IMR-90 (cell line): ENCODE results near the gene NDUFA13. TPM values are rescaled to one million over a fixed set of nuclear protein-coding genes. Genes with fewer than 3 reads are reported as not detected.
A peak's percentile ranks its signal among the peaks of the same experiment; 100 is the strongest.

Source experiments
- ATAC-seq: fragments of 200-7000 bp; cut with Tn5 transposase; 2 replicates; pipeline ENCODE4 v1.9.1; 2020; ENCODE audit warnings: low read depth, mild to moderate bottlenecking, moderate library complexity
- BruUV-seq: library from RNA; stranded (reverse); fragments of 400-500 nt; replicated peaks from 2 replicates; lab custom pipeline; 2021; lab: Mats Ljungman, UMichigan
- CTCF ChIA-PET: fragments of 300-600 bp; formaldehyde crosslinking; extraction: SDS; loops from one replicate; lab custom pipeline; 2021; ENCODE audit warnings: antibody characterized with exemption; lab: Yijun Ruan, JAX
- POLR2A ChIA-PET: fragments of 300-600 bp; sonication (Branson Sonifier 250); formaldehyde crosslinking; loops from one replicate; lab custom pipeline; 2022; ENCODE audit warnings: antibody characterized with exemption; ENCODE audit not compliant: unreplicated experiment; lab: Charles Lee
- DNase-seq: peaks from one replicate; pipeline ENCODE4 v3.0.0; 2013
- H2AFZ ChIP-seq: replicated peaks from 2 replicates; pipeline ENCODE3; 2013; ENCODE audit warnings: low read length, mild to moderate bottlenecking; ENCODE audit not compliant: poor library complexity
- H2AK5ac ChIP-seq: 2 replicates; pipeline ENCODE4 v1.6.1; 2013; ENCODE audit warnings: low read depth, low read length, inconsistent platforms
- H2AK9ac ChIP-seq: replicated peaks from 2 replicates; pipeline ENCODE3; 2013; ENCODE audit warnings: mild to moderate bottlenecking, low read depth, low read length, moderate library complexity; ENCODE audit not compliant: poor library complexity
- H2BK120ac ChIP-seq: 2 replicates; pipeline ENCODE4 v1.6.1; 2013; ENCODE audit warnings: low read depth, low read length, inconsistent platforms
- H2BK15ac ChIP-seq: 3 replicates; pipeline ENCODE4 v1.6.1; 2013; ENCODE audit warnings: low read depth, low read length, inconsistent platforms
- H2BK20ac ChIP-seq: 2 replicates; pipeline ENCODE4 v1.6.1; 2013; ENCODE audit warnings: low read depth, mild to moderate bottlenecking, inconsistent platforms, low read length, moderate library complexity
- H2BK5ac ChIP-seq: 2 replicates; pipeline ENCODE4 v1.6.1; 2013; ENCODE audit warnings: mild to moderate bottlenecking, low read depth, low read length, inconsistent platforms; ENCODE audit not compliant: poor library complexity, severe bottlenecking
- H3K14ac ChIP-seq: replicated peaks from 2 replicates; pipeline ENCODE4 v1.6.1; 2013; ENCODE audit warnings: low read depth, low read length, inconsistent platforms
- H3K18ac ChIP-seq: 2 replicates; pipeline ENCODE4 v1.6.1; 2013; ENCODE audit warnings: low read depth, low read length, control low read depth
- H3K23ac ChIP-seq: 2 replicates; pipeline ENCODE4 v1.6.1; 2013; ENCODE audit warnings: low read depth, low read length, inconsistent platforms
- H3K27ac ChIP-seq: 2 replicates; pipeline ENCODE4 v1.5.1; 2013; ENCODE audit warnings: mild to moderate bottlenecking, control low read depth, low read length; ENCODE audit not compliant: insufficient read depth
- H3K27me3 ChIP-seq: 2 replicates; pipeline ENCODE4 v1.6.1; 2013; ENCODE audit warnings: low read length; ENCODE audit not compliant: control insufficient read depth, insufficient read depth
- H3K36me3 ChIP-seq: 2 replicates; pipeline ENCODE4 v1.6.1; 2013; ENCODE audit warnings: low read length, mixed read lengths; ENCODE audit not compliant: control insufficient read depth, insufficient read depth
- H3K4ac ChIP-seq: 2 replicates; pipeline ENCODE4 v1.6.1; 2013; ENCODE audit warnings: low read depth, low read length, inconsistent platforms
- H3K4me1 ChIP-seq: 2 replicates; pipeline ENCODE4 v1.6.1; 2013; ENCODE audit warnings: low read length, mixed read lengths; ENCODE audit not compliant: control insufficient read depth, insufficient read depth
- H3K4me2 ChIP-seq: 2 replicates; pipeline ENCODE4 v1.6.1; 2013; ENCODE audit warnings: low read depth, mild to moderate bottlenecking, control low read depth, low read length, moderate library complexity
- H3K4me3 ChIP-seq: 2 replicates; pipeline ENCODE4 v1.5.1; 2013; ENCODE audit warnings: low read depth, mild to moderate bottlenecking, control low read depth, low read length, moderate library complexity; ENCODE audit not compliant: insufficient read depth
- H3K56ac ChIP-seq: 2 replicates; pipeline ENCODE4 v1.6.1; 2013; ENCODE audit warnings: low read length, inconsistent platforms; ENCODE audit not compliant: insufficient read depth; ENCODE audit errors: extremely low read depth
- H3K79me1 ChIP-seq, 2 experiments: 2 replicates each; pipeline ENCODE4 v1.6.1; 2013; ENCODE audit warnings: low read length in 2 of 2, inconsistent platforms in 1 of 2, low read depth in 1 of 2
- H3K9ac ChIP-seq: 2 replicates; pipeline ENCODE4 v1.6.1; 2013; ENCODE audit warnings: low read depth, low read length, control low read depth
- H3K9me1 ChIP-seq: 2 replicates; pipeline ENCODE4 v1.6.1; 2013; ENCODE audit warnings: low read length, inconsistent platforms; ENCODE audit not compliant: insufficient read depth
- H3K9me3 ChIP-seq: 2 replicates; pipeline ENCODE4 v1.6.1; 2013; ENCODE audit warnings: low read length; ENCODE audit not compliant: control insufficient read depth, insufficient read depth
- H4K20me1 ChIP-seq: 2 replicates; pipeline ENCODE4 v1.6.1; 2013; ENCODE audit warnings: low read length, inconsistent platforms; ENCODE audit not compliant: insufficient read depth
- H4K5ac ChIP-seq: 2 replicates; pipeline ENCODE4 v1.6.1; 2013; ENCODE audit warnings: mild to moderate bottlenecking, low read depth, low read length, control low read depth
- H4K8ac ChIP-seq, 2 experiments: 2 replicates each; pipeline ENCODE4 v1.6.1; 2013; ENCODE audit warnings: low read depth in 2 of 2, low read length in 2 of 2, control low read depth in 1 of 2, inconsistent platforms in 1 of 2
- H4K91ac ChIP-seq: 2 replicates; pipeline ENCODE4 v1.6.1; 2013; ENCODE audit warnings: low read depth, low read length, inconsistent platforms; ENCODE audit not compliant: insufficient read depth
- CEBPB ChIP-seq: IDR thresholded peaks from 2 replicates; pipeline ENCODE4 v1.6.1; 2012; ENCODE audit warnings: low read depth, low read length, improper control_type of control experiment
- WGBS, 2 experiments: methylation state at CpG; one replicate each; pipeline versions ENCODE4 v1.1.5 to v1.1.7; 2013; ENCODE audit warnings: missing lambda C conversion rate in 2 of 2; ENCODE audit not compliant: insufficient read length in 1 of 2; ENCODE audit errors: extremely low coverage in 2 of 2; 5-methylcytosine and 5-hydroxymethylcytosine counted together
- dilution Hi-C: fragments of 300-500 bp; cut with HindIII; formaldehyde crosslinking; loops from one replicate; pipeline ENCODE4 v1.14.3; 2018; ENCODE audit warnings: low sequenced_read_pairs; ENCODE audit not compliant: unreplicated experiment
- in situ Hi-C: fragments of 300-500 bp; cut with MboI; formaldehyde crosslinking; loops from 3 replicates; pipeline ENCODE4 v1.14.3; 2019; ENCODE audit warnings: low sequenced_read_pairs, inconsistent platforms, mixed read lengths
- intact Hi-C: fragments of 100-400 bp; cut with micrococcal nuclease; formaldehyde crosslinking; loops from 2 replicates; pipeline ENCODE4 v1.10.0; 2022
- polyA plus RNA-seq, 3 experiments: library from polyadenylated mRNA; depleted of rRNA; stranded (reverse); fragments of >200 nt; gene quantifications; 2 replicates each; pipeline ENCODE4 v1.2.3, GENCODE V29; 2012; ENCODE audit warnings: low replicate concordance in 1 of 3
- total RNA-seq: library from RNA; depleted of rRNA; stranded (reverse); fragments of >200 nt; gene quantifications from 2 replicates; pipeline ENCODE4 v1.2.3, GENCODE V29; 2012

The NDUFA13 gene
- total and polyA plus RNA-seq, 2 of the 4 experiments (the other 2 are of a cell fraction): 30.6 to 667 TPM

DNA sequence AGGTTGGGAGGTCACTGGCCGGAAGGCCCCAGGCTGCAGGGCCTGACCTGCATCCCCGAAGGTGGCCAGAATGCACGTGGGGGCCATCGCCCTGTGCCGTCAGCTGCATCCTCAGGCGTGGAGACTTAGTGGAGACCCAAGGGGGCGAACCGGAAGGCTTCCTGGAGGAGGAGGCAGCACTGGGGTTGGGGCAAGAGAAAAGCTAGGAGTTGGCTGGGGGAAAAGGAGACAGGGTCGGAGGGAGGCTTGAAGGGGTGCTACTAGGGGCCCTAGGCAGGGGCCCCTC is 11.3 kb downstream of the NDUFA13 start:
- Histone ChIP-seq H3K4me3 (no peak overlapping the region), H4K8ac (no peak overlapping the region), H3K9ac (no peak overlapping the region), H3K9me3 (no peaks in the 10 kb centered on the region), H4K20me1 (peaks cover 37% of the 10 kb centered on the region), H3K36me3 (peaks cover 26% of the 10 kb centered on the region), H3K79me1 (peaks cover 9 to 34% of the 10 kb centered on the region in 2 experiments), H2BK5ac (no peak overlapping the region), H4K91ac (no peak overlapping the region), H2AFZ (no peak overlapping the region), H3K27me3 (no peaks in the 10 kb centered on the region), H3K4ac (no peak overlapping the region), H3K56ac (no peak overlapping the region), H3K23ac (no peak overlapping the region), H3K27ac (no peak overlapping the region), H2AK5ac (no peak overlapping the region), H3K18ac (no peak overlapping the region), H3K4me1 (peaks cover 7% of the 10 kb centered on the region), H2AK9ac (peak overlapping the region; percentile 3), H2BK20ac (no peak overlapping the region), H3K4me2 (no peak overlapping the region), H4K5ac (no peak overlapping the region), H3K9me1 (no peaks in the 10 kb centered on the region), H3K14ac (no peak overlapping the region), H2BK120ac (no peak overlapping the region), H2BK15ac (no peak overlapping the region)
- WGBS, 2 experiments: 88% methylated on average over 7 of the region's 9 CpGs; no CpG with 5 or more reads in 1 of the 2 experiments
- dilution Hi-C loops (no loop called here), intact Hi-C loops (no loop called here), in situ Hi-C loops (loop anchor here (25.0 kb wide), 1 partner anchor 435 kb away; no protein-coding TSS in a partner anchor)
- DNase-seq (no peak), ATAC-seq (no peak)
- TF ChIP-seq CEBPB: no peak
- no TSS peak for BruUV-seq
- CTCF ChIA-PET: no interaction called here
- POLR2A ChIA-PET: no interaction called here
